Measurements from ENCODE around the gene MED14.

- TF ChIP-seq, protein P1, sequence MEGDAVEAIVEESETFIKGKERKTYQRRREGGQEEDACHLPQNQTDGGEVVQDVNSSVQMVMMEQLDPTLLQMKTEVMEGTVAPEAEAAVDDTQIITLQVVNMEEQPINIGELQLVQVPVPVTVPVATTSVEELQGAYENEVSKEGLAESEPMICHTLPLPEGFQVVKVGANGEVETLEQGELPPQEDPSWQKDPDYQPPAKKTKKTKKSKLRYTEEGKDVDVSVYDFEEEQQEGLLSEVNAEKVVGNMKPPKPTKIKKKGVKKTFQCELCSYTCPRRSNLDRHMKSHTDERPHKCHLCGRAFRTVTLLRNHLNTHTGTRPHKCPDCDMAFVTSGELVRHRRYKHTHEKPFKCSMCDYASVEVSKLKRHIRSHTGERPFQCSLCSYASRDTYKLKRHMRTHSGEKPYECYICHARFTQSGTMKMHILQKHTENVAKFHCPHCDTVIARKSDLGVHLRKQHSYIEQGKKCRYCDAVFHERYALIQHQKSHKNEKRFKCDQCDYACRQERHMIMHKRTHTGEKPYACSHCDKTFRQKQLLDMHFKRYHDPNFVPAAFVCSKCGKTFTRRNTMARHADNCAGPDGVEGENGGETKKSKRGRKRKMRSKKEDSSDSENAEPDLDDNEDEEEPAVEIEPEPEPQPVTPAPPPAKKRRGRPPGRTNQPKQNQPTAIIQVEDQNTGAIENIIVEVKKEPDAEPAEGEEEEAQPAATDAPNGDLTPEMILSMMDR (IDR thresholded peaks at IDR 0.05) = no peak
- TF ChIP-seq POLR2AphosphoS5 (IDR thresholded peaks at IDR 0.05) (no peak), POLR2A (IDR thresholded peaks at IDR 0.05) (no peak)
These were observed 81.8 kb downstream of the MED14 start for GRCh38 chrX:40653535-40653934.
